ENCODE results near the gene UTS2B. TPM values are rescaled to one million over a fixed set of nuclear protein-coding genes. Genes with fewer than 3 reads are reported as not detected.

Gene UTS2B
- total RNA-seq, 1 donor from 2014 or later: 0.19 TPM

- DNase-seq: no peak
- intact Hi-C loops (cut with DNase I): no loop called here
- ATAC-seq (ENCODE audit: poor library complexity): no peak
Observed at GRCh38 chr3:191331388-191331787, 1.1 kb upstream of the UTS2B start.

GRCh38 chr3:191330530-191331048 is 263 bp upstream of the UTS2B start:
- no peak for DNase-seq
- peak; percentile 7 for ATAC-seq (ENCODE audit: poor library complexity)
- intact Hi-C loops (cut with DNase I): no loop called here

- intact Hi-C loops (cut with DNase I): loop anchor here (10.0 kb wide), 1 partner anchor 84 kb away; no protein-coding TSS in a partner anchor
- ATAC-seq (ENCODE audit: poor library complexity) (peak; percentile 93), DNase-seq (peak; percentile 94)
Observed at GRCh38 chr3:191328962-191329653, 1.2 kb downstream of the UTS2B start, which contains the start of gene CCDC50. CCDC50 (plus strand) TSS chr3:191329394; CDS start chr3:191329675, 281 bp downstream.

GRCh38 chr3:191328383-191328961 is 1.9 kb downstream of the UTS2B start:
- DNase-seq (no peak), ATAC-seq (ENCODE audit: poor library complexity) (peak; percentile 3)
- intact Hi-C loops (cut with DNase I): loop anchor here (10.0 kb wide), 1 partner anchor 84 kb away; no protein-coding TSS in a partner anchor

GRCh38 chr3:191327526-191327925 is 2.8 kb downstream of the UTS2B start:
- no peak for ATAC-seq (ENCODE audit: poor library complexity)
- intact Hi-C loops (cut with DNase I): loop anchor here (10.0 kb wide), 1 partner anchor 83 kb away; no protein-coding TSS in a partner anchor
- no peak for DNase-seq

- intact Hi-C loops (cut with DNase I): loop anchor here (10.0 kb wide), 1 partner anchor 80 kb away; no protein-coding TSS in a partner anchor
- ATAC-seq (ENCODE audit: poor library complexity) (no peak), DNase-seq (no peak)
Observed at GRCh38 chr3:191324936-191325335, 5.4 kb downstream of the UTS2B start.

- intact Hi-C loops (cut with DNase I): loop anchor here (10.0 kb wide), 1 partner anchor 76 kb away; no protein-coding TSS in a partner anchor
- ATAC-seq (ENCODE audit: poor library complexity): no peak
Observed at GRCh38 chr3:191321019-191321767, 9.1 kb downstream of the UTS2B start.

GRCh38 chr3:191320316-191320715 is 10.0 kb downstream of the UTS2B start:
- intact Hi-C loops (cut with DNase I): loop anchor here (10.0 kb wide), 1 partner anchor 76 kb away; no protein-coding TSS in a partner anchor
- DNase-seq: no peak
- no peak for ATAC-seq (ENCODE audit: poor library complexity)

More at GRCh38 chr3:191321019-191321767, 9.1 kb downstream of the UTS2B start:
- no peak for DNase-seq

GRCh38 chr3:191316876-191317603 is 13.3 kb downstream of the UTS2B start:
- intact Hi-C loops (cut with DNase I): no loop called here
- ATAC-seq (ENCODE audit: poor library complexity): no peak
- no peak for DNase-seq

GRCh38 chr3:191314109-191314728 is 16.1 kb downstream of the UTS2B start:
- intact Hi-C loops (cut with DNase I): no loop called here
- no peak for DNase-seq
- no peak for ATAC-seq (ENCODE audit: poor library complexity)

- DNase-seq (no peak), ATAC-seq (ENCODE audit: poor library complexity) (no peak)
- intact Hi-C loops (cut with DNase I): no loop called here
Observed at GRCh38 chr3:191313296-191313695, 17.0 kb downstream of the UTS2B start.

GRCh38 chr3:191307341-191307740 is 23.0 kb downstream of the UTS2B start:
- intact Hi-C loops (cut with DNase I): no loop called here
- DNase-seq (no peak), ATAC-seq (ENCODE audit: poor library complexity) (no peak)

GRCh38 chr3:191306428-191306827 is 23.9 kb downstream of the UTS2B start:
- no peak for ATAC-seq (ENCODE audit: poor library complexity)
- intact Hi-C loops (cut with DNase I): no loop called here
- DNase-seq: no peak

GRCh38 chr3:191303596-191303995 is 26.7 kb downstream of the UTS2B start:
- intact Hi-C loops (cut with DNase I): no loop called here
- DNase-seq (no peak), ATAC-seq (ENCODE audit: poor library complexity) (peak; percentile 20)

- ATAC-seq (ENCODE audit: poor library complexity) (no peak), DNase-seq (no peak)
- intact Hi-C loops (cut with DNase I): no loop called here
Observed at GRCh38 chr3:191302451-191302850, 27.9 kb downstream of the UTS2B start.

GRCh38 chr3:191301782-191302411 is 28.4 kb downstream of the UTS2B start:
- DNase-seq (no peak), ATAC-seq (ENCODE audit: poor library complexity) (no peak)
- intact Hi-C loops (cut with DNase I): no loop called here

GRCh38 chr3:191301017-191301416 is 29.3 kb downstream of the UTS2B start:
- intact Hi-C loops (cut with DNase I): no loop called here
- DNase-seq (no peak), ATAC-seq (ENCODE audit: poor library complexity) (no peak)

GRCh38 chr3:191300422-191300821 is 29.9 kb downstream of the UTS2B start:
- ATAC-seq (ENCODE audit: poor library complexity) (no peak), DNase-seq (no peak)
- intact Hi-C loops (cut with DNase I): no loop called here
